A549 (cell line): ENCODE data around the gene FAM89B. TPM values are rescaled to one million over a fixed set of nuclear protein-coding genes. Genes with fewer than 3 reads are reported as not detected.

Source experiments
- ATAC-seq, 2 experiments: fragments of 200-7000 bp in 1 of 2; fragments of >200 bp in 1 of 2; cut with Nextera tagmentation in 1 of 2; cut with Tn5 transposase in 1 of 2; 3 replicates each; pipeline versions ENCODE4 v1.8.0 to v1.9.1; 2018 to 2020; ENCODE audit warnings: mild to moderate bottlenecking in 1 of 2, moderate library complexity in 1 of 2
- CTCF ChIA-PET: fragments of 300-600 bp; sonication (Branson Sonifier 250); formaldehyde crosslinking; extraction: SDS; loops from one replicate; lab custom pipeline; 2021; ENCODE audit warnings: antibody characterized with exemption, inconsistent platforms; lab: Yijun Ruan, JAX
- POLR2A ChIA-PET: fragments of 350-600 bp; formaldehyde crosslinking; extraction: SDS; loops from one replicate; lab custom pipeline; 2021; ENCODE audit warnings: antibody characterized with exemption, inconsistent platforms; lab: Yijun Ruan, JAX
- DNase-seq, 2 experiments: peaks; one replicate each; pipeline versions ENCODE4 v3.0.0 to v3.0.0-alpha.2; 2011 to 2016; ENCODE audit warnings: low read depth in 1 of 2, low spot score in 1 of 2
- FAIRE-seq: peaks from 2 replicates; lab custom pipeline; 2011; peaks lifted over from hg19 to GRCh38; lab: Jason Lieb, UNC
- H3K27ac ChIP-seq, 2 experiments: fragments of >200 bp; sonication (Bioruptor Twin); formaldehyde crosslinking; 3 replicates each; pipeline ENCODE4 v1.5.1; 2016 to 2017
- H3K4me1 ChIP-seq: fragments of >200 bp; sonication (Bioruptor Twin); formaldehyde crosslinking; 3 replicates; pipeline ENCODE4 v1.6.1; 2016
- H3K4me2 ChIP-seq: fragments of >200 bp; sonication (Bioruptor Twin); formaldehyde crosslinking; 3 replicates; pipeline ENCODE4 v1.6.1; 2016
- H3K4me3 ChIP-seq: fragments of >200 bp; sonication (Bioruptor Twin); formaldehyde crosslinking; 3 replicates; pipeline ENCODE4 v1.5.1; 2016
- H3K9me3 ChIP-seq: fragments of >200 bp; sonication (Bioruptor Twin); formaldehyde crosslinking; 3 replicates; pipeline ENCODE4 v1.6.1; 2016
- BCL3 ChIP-seq: fragments of >200 bp; sonication (Bioruptor Twin); formaldehyde crosslinking; IDR thresholded peaks from 3 replicates; pipeline ENCODE4 v1.6.1; 2016
- BHLHE40 ChIP-seq: IDR thresholded peaks from 2 replicates; pipeline ENCODE4 v1.6.1; 2012; ENCODE audit warnings: low read depth, low read length, inconsistent platforms
- CBX8 ChIP-seq: fragments of 200-600 bp; sonication (generic); IDR thresholded peaks from 2 replicates; pipeline ENCODE4 v1.6.1; 2016
- CEBPB ChIP-seq, 2 experiments: fragments of >200 bp in 1 of 2; sonication (Bioruptor Twin) in 1 of 2; formaldehyde crosslinking in 1 of 2; IDR thresholded peaks; 2 replicates each; pipeline ENCODE4 v1.6.1; 2012 to 2016
- CTCF ChIP-seq: fragments of >200 bp; sonication (Bioruptor Twin); formaldehyde crosslinking; IDR thresholded peaks from 3 replicates; pipeline ENCODE4 v1.5.1; 2016
- FOXS1 ChIP-seq: fragments of 250-450 bp; sonication (Bioruptor Pico); IDR thresholded peaks from 2 replicates; pipeline ENCODE4 v1.5.0; 2020; ENCODE audit warnings: mild to moderate bottlenecking, moderate library complexity
- HOXB13 ChIP-seq: fragments of 250-450 bp; sonication (Bioruptor Pico); IDR thresholded peaks from 2 replicates; pipeline ENCODE4 v1.5.0; 2020; ENCODE audit warnings: low read depth, mild to moderate bottlenecking, moderate library complexity
- JUN ChIP-seq, 2 experiments: fragments of >200 bp; sonication (Bioruptor Twin); formaldehyde crosslinking; IDR thresholded peaks; 2 replicates in 1 of 2; 3 replicates in 1 of 2; pipeline ENCODE4 v1.6.1; 2016 to 2017
- JUNB ChIP-seq: fragments of >200 bp; sonication (Bioruptor Twin); formaldehyde crosslinking; IDR thresholded peaks from 2 replicates; pipeline ENCODE4 v1.6.1; 2016
- KDM5A ChIP-seq: fragments of 200-600 bp; sonication (generic); IDR thresholded peaks from 2 replicates; pipeline ENCODE4 v1.6.1; 2016; ENCODE audit warnings: antibody characterized with exemption, mild to moderate bottlenecking
- MAX ChIP-seq: IDR thresholded peaks from 2 replicates; pipeline ENCODE4 v1.6.1; 2012
- MAZ ChIP-seq: fragments of 150-350 bp; IDR thresholded peaks from 2 replicates; pipeline ENCODE4 v1.6.1; 2014; ENCODE audit warnings: antibody characterized with exemption, low read depth, low read length, borderline replicate concordance
- NR3C1 ChIP-seq: fragments of >200 bp; sonication (Bioruptor Twin); formaldehyde crosslinking; IDR thresholded peaks from 3 replicates; pipeline ENCODE4 v1.6.1; 2017
- RAD21 ChIP-seq, 2 experiments: fragments of >200 bp in 1 of 2; sonication (Bioruptor Twin) in 1 of 2; formaldehyde crosslinking in 1 of 2; IDR thresholded peaks in 1 of 2; conservative IDR thresholded peaks in 1 of 2; 2 replicates in 1 of 2; 3 replicates in 1 of 2; pipeline ENCODE4 v1.6.1; 2012 to 2018; ENCODE audit warnings: inconsistent platforms in 1 of 2
- REST ChIP-seq: fragments of 200-600 bp; sonication (generic); IDR thresholded peaks from 2 replicates; pipeline ENCODE4 v1.6.1; 2016; ENCODE audit warnings: antibody characterized with exemption, mild to moderate bottlenecking, moderate library complexity
- SREBF2 ChIP-seq: fragments of 450-650 bp; IDR thresholded peaks from 2 replicates; pipeline ENCODE4 v1.6.1; 2014; ENCODE audit warnings: mild to moderate bottlenecking, moderate library complexity
- TP53 ChIP-seq: fragments of 250-450 bp; sonication (Bioruptor Pico); IDR thresholded peaks from 2 replicates; pipeline ENCODE4 v1.5.0; 2021; ENCODE audit warnings: mild to moderate bottlenecking, moderate library complexity
- WGBS: methylation state at CpG from one replicate; pipeline ENCODE4 v1.1.6; 2017; ENCODE audit errors: missing lambda C conversion rate; 5-methylcytosine and 5-hydroxymethylcytosine counted together
- polyA plus RNA-seq, 4 experiments: library from polyadenylated mRNA; depleted of rRNA in 3 of 4; stranded (reverse); fragments of >200 nt; fragmentation: RNase III in 1 of 4; extraction: RNeasy Plus Mini Kit Qiagen cat#74134 plus additional on column Dnase treatment in 1 of 4; gene quantifications; 2 replicates in 3 of 4; 3 replicates in 1 of 4; pipeline ENCODE4 v1.2.3, GENCODE V29; 2011 to 2017

Gene FAM89B
- polyA plus RNA-seq, 2 of the 4 experiments (the other 2 are of a cell fraction): 13.5 to 23.9 TPM

GRCh38 chr11:65577756-65578109, 5.4 kb downstream of the FAM89B start:
- ATAC-seq (peak in 1 of 2 experiments; percentile 9; a peak in 3 of 6 replicates), FAIRE-seq (no peak), DNase-seq (no peak)
- WGBS: 58% methylated on average over 8 of the region's 8 CpGs
- Histone ChIP-seq H3K4me2 (peak overlapping the region; percentile 97), H3K4me3 (no peak overlapping the region; the same call in 2 of the 3 replicates), H3K4me1 (peaks cover 45% of the 10 kb centered on the region), H3K27ac (peak overlapping the region; percentile 92 to 98; a peak in 5 of 6 replicates), H3K9me3 (no peaks in the 10 kb centered on the region)
- TF ChIP-seq JUN (IDR thresholded peaks at IDR 0.05) (no peak), CBX8 (no peak), MAZ (no peak), BCL3 (no peak), REST (no peak), CTCF (no peak), HOXB13 (CRISPR knock-in tag) (no peak), BHLHE40 (no peak), TP53 (no peak), SREBF2 (no peak)
- ChIA-PET CTCF (interaction anchor here (3.7 to 6.6 kb wide), 3 partner anchors 10 to 37 kb away, joined by 26 to 58 read pairs (median 44); partner anchors contain the start of gene KCNK7), POLR2A (interaction anchor here (0.7 kb wide), 2 partner anchors 11 to 38 kb away, joined by 3 to 4 read pairs; partner anchors contain the start of gene PCNX3)

- Histone ChIP-seq H3K27ac (peak overlapping the region; percentile 92 to 98; a peak in 4 of 6 replicates), H3K4me2 (peak overlapping the region; percentile 97), H3K9me3 (no peaks in the 10 kb centered on the region), H3K4me3 (no peak overlapping the region), H3K4me1 (peaks cover 43% of the 10 kb centered on the region)
- DNase-seq (no peak), ATAC-seq (no peak), FAIRE-seq (no peak)
- 88% methylated on average over 7 of the region's 7 CpGs for WGBS
- ChIA-PET CTCF (interaction anchor here (3.7 to 6.6 kb wide), 3 partner anchors 10 to 37 kb away, joined by 26 to 58 read pairs (median 44); partner anchors contain the start of gene KCNK7), POLR2A (no interaction called here)
- TF ChIP-seq CEBPB (IDR thresholded peaks at IDR 0.05) (no peak), TP53 (no peak), RAD21 (conservative IDR thresholded peaks at IDR 0.05 in 1 of 2, IDR thresholded peaks at IDR 0.05 in 1 of 2) (no peak), JUNB (no peak), NR3C1 (no peak), BHLHE40 (no peak), MAX (no peak), FOXS1 (CRISPR knock-in tag) (no peak), REST (no peak), KDM5A (no peak)
Observed at GRCh38 chr11:65578134-65578533, 5.8 kb downstream of the FAM89B start.
